HEK293T (cell line): ENCODE measurements around the gene DOK4.

Experiments
- BHLHE40 ChIP-seq: fragments of 450-650 bp; IDR thresholded peaks from 2 replicates; pipeline ENCODE4 v1.6.1; 2016; ENCODE audit warnings: mild to moderate bottlenecking, moderate library complexity, borderline replicate concordance
- FOXA1 ChIP-seq: fragments of 450-650 bp; IDR thresholded peaks from 2 replicates; pipeline ENCODE4 v1.6.1; 2016; ENCODE audit warnings: mild to moderate bottlenecking
- L3MBTL2 ChIP-seq: fragments of 450-650 bp; conservative IDR thresholded peaks from 2 replicates; pipeline ENCODE4 v1.6.1; 2016; ENCODE audit warnings: mild to moderate bottlenecking
- SP1 ChIP-seq: fragments of 450-650 bp; IDR thresholded peaks from 2 replicates; pipeline ENCODE4 v1.6.1; 2017

GRCh38 chr16:57493767-57494166 is 7.5 kb upstream of the DOK4 start:
- TF ChIP-seq FOXA1 (no peak), L3MBTL2 (no peak), BHLHE40 (no peak), SP1 (no peak)
